ENCODE data around the gene OOSP3. TPM values are rescaled to one million over a fixed set of nuclear protein-coding genes. Genes with fewer than 3 reads are reported as not detected.

Gene OOSP3
- total RNA-seq, 1 experiment from 2014 or later: not detected

DNA sequence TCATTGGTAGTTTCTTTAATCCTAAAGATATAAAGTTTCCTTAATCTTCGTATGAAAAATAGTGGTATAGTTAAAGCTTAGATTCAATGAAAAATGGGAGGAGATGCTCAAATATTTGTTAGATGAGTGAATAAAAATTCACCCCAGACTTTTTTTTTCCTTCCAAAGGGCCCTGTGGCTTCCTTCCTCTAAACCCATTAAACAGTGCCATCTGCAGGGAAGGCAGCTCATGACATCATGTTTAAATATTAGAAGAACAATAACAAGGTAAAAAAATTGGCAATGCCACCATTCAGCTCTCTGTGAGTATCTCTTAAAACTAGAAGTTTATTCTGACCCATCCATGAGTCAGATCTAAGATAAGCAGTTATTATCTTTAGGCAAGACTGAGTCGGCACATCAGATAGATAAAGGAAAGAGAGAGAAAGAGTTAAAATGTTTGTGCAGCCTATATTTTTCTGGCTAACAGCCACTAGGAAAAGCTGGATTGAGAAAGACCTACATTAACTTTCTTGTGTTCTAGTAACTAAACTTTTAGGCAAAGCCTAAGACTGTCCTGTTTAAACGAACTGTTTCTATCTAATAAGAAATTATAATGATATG lies 40.5 kb downstream of the OOSP3 start:
- no peak overlapping the region for H3K4me2 ChIP-seq (ENCODE audit: low read length)
- TF ChIP-seq, protein P1, sequence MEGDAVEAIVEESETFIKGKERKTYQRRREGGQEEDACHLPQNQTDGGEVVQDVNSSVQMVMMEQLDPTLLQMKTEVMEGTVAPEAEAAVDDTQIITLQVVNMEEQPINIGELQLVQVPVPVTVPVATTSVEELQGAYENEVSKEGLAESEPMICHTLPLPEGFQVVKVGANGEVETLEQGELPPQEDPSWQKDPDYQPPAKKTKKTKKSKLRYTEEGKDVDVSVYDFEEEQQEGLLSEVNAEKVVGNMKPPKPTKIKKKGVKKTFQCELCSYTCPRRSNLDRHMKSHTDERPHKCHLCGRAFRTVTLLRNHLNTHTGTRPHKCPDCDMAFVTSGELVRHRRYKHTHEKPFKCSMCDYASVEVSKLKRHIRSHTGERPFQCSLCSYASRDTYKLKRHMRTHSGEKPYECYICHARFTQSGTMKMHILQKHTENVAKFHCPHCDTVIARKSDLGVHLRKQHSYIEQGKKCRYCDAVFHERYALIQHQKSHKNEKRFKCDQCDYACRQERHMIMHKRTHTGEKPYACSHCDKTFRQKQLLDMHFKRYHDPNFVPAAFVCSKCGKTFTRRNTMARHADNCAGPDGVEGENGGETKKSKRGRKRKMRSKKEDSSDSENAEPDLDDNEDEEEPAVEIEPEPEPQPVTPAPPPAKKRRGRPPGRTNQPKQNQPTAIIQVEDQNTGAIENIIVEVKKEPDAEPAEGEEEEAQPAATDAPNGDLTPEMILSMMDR (IDR thresholded peaks at IDR 0.05 in 2 of 3, conservative IDR thresholded peaks at IDR 0.05 in 1 of 3; ENCODE audit: borderline replicate concordance in 1 of 3, insufficient read depth in 1 of 3, low read depth in 2 of 3, low read length in 2 of 3): peak; percentile 60 to 81 (median 77)
- TF ChIP-seq CEBPB (IDR thresholded peaks at IDR 0.05; ENCODE audit: low read depth) (no peak), POLR2AphosphoS5 (IDR thresholded peaks at IDR 0.05; ENCODE audit: low read depth, low read length) (no peak), EGR1 (IDR thresholded peaks at IDR 0.05; ENCODE audit: low read depth) (no peak), FOSL1 (IDR thresholded peaks at IDR 0.05; ENCODE audit: low read depth) (no peak), SP1 (IDR thresholded peaks at IDR 0.05; ENCODE audit: low read depth) (no peak), ZNF274 (IDR thresholded peaks at IDR 0.05; ENCODE audit: low read depth, low read length) (no peak), SIN3A (IDR thresholded peaks at IDR 0.05; ENCODE audit: low read depth) (no peak), TCF7L2 (IDR thresholded peaks at IDR 0.05; ENCODE audit: borderline replicate concordance, extremely low read depth, insufficient read depth, insufficient read length) (no peak), ZFX (IDR thresholded peaks at IDR 0.05) (no peak), RAD21 (IDR thresholded peaks at IDR 0.05; ENCODE audit: low read depth) (peak; percentile 89), CBX3 (IDR thresholded peaks at IDR 0.05; ENCODE audit: low read depth) (no peak), ELF1 (IDR thresholded peaks at IDR 0.05; ENCODE audit: borderline replicate concordance, low read depth) (no peak)
- TF ChIP-seq, protein P2, sequence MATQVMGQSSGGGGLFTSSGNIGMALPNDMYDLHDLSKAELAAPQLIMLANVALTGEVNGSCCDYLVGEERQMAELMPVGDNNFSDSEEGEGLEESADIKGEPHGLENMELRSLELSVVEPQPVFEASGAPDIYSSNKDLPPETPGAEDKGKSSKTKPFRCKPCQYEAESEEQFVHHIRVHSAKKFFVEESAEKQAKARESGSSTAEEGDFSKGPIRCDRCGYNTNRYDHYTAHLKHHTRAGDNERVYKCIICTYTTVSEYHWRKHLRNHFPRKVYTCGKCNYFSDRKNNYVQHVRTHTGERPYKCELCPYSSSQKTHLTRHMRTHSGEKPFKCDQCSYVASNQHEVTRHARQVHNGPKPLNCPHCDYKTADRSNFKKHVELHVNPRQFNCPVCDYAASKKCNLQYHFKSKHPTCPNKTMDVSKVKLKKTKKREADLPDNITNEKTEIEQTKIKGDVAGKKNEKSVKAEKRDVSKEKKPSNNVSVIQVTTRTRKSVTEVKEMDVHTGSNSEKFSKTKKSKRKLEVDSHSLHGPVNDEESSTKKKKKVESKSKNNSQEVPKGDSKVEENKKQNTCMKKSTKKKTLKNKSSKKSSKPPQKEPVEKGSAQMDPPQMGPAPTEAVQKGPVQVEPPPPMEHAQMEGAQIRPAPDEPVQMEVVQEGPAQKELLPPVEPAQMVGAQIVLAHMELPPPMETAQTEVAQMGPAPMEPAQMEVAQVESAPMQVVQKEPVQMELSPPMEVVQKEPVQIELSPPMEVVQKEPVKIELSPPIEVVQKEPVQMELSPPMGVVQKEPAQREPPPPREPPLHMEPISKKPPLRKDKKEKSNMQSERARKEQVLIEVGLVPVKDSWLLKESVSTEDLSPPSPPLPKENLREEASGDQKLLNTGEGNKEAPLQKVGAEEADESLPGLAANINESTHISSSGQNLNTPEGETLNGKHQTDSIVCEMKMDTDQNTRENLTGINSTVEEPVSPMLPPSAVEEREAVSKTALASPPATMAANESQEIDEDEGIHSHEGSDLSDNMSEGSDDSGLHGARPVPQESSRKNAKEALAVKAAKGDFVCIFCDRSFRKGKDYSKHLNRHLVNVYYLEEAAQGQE (IDR thresholded peaks at IDR 0.05; ENCODE audit: low read depth): no peak
- RAD21 ChIA-PET (ENCODE audit: low non-redundant PET in 1 of 2, low total read pairs in 2 of 2, uncharacterized antibody in 2 of 2, unreplicated experiment in 2 of 2): interaction anchor here (0.7 to 1.8 kb wide), 2 partner anchors 96 kb away, joined by 3 to 9 read pairs; no protein-coding TSS in a partner anchor
- H3K9me3 ChIP-seq (ENCODE audit: control insufficient read depth in 1 of 2, insufficient read depth in 1 of 2, low read depth in 1 of 2, low read length in 2 of 2): peaks cover 4 to 13% of the 10 kb centered on the region in 2 experiments; a peak in 2 of 4 replicates
- H3K4me3 ChIP-seq (replicated peaks in 1 of 2; ENCODE audit: low read depth in 1 of 2, low read length in 2 of 2): no peak overlapping the region
- H3K27me3 ChIP-seq (ENCODE audit: insufficient read depth, low read length): no peaks in the 10 kb centered on the region
- no peaks in the 10 kb centered on the region for H3K4me1 ChIP-seq (ENCODE audit: control insufficient read depth in 1 of 2, insufficient read depth in 2 of 2, low read length in 2 of 2)
- ATAC-seq (peak; percentile 85), DNase-seq (ENCODE audit: low read depth, low spot score) (peak; percentile 56)
- H3K79me2 ChIP-seq (ENCODE audit: insufficient read depth, low read length): no peaks in the 10 kb centered on the region
- H3K9ac ChIP-seq (ENCODE audit: low read length): no peak overlapping the region
- H3K36me3 ChIP-seq (ENCODE audit: control insufficient read depth in 1 of 2, insufficient read depth in 2 of 2, low read length in 2 of 2): no peaks in the 10 kb centered on the region
- no peaks in the 10 kb centered on the region for H4K20me1 ChIP-seq (ENCODE audit: insufficient read depth)
- peak overlapping the region; percentile 75 for H2AFZ ChIP-seq (ENCODE audit: low read depth, low read length, poor library complexity, severe bottlenecking)
- BruUV-seq (replicated peaks): no TSS peak
- POLR2A ChIA-PET: interaction anchor here (0.5 to 1.1 kb wide), 2 partner anchors 109 to 358 kb away, joined by 3 read pairs; partner anchors contain the start of gene MRPL16
- intact Hi-C loops (cut with micrococcal nuclease): loop anchor here (1.0 to 5.0 kb wide), 3 partner anchors 96 to 213 kb away; partner anchors contain the start of gene STX3
- H3K27ac ChIP-seq (ENCODE audit: low read depth, low read length): no peak overlapping the region
- no peaks in the 10 kb centered on the region for H3K9me2 ChIP-seq (ENCODE audit: insufficient read depth)
- CTCF ChIA-PET: interaction anchor here (0.6 to 2.6 kb wide), 21 partner anchors 9 to 332 kb away, joined by 3 to 37 read pairs (median 4); partner anchors contain the start of genes CBLIF, MRPL16 and STX3
